Measurements from ENCODE around the gene AGPS.

AGPS gene

DNA sequence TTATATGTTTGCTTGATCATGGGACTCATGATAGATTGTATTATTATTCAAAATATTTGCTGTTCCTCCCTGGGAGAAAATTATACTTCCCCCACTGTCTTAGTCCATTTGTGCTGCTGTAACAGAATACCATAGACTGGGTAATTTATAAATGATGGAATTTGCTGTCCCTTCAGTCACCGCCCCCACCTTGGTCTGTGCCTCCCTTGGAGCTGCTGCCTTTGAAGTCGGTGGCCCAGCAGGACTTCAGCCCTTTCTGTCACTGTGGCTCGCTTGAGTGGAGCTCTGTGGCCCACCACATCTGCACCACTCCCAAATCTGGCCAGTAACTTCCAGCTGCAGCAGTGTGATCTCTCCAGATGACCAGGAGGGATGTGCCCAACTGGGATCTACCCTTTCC is 200.8 kb downstream of the AGPS start:
- Histone ChIP-seq H3K4me3 (ENCODE audit: low read depth in 1 of 2, low read length in 2 of 2) (no peak overlapping the region), H3K4me1 (ENCODE audit: control insufficient read depth in 1 of 2, insufficient read depth in 2 of 2, low read length in 2 of 2) (peaks cover 0 to 8% of the 10 kb centered on the region in 2 donors), H3K36me3 (ENCODE audit: control insufficient read depth in 1 of 2, insufficient read depth in 2 of 2, low read length in 2 of 2) (no peaks in the 10 kb centered on the region), H3K9me3 (ENCODE audit: control insufficient read depth in 1 of 2, low read length in 2 of 2) (no peaks in the 10 kb centered on the region), H3K27me3 (ENCODE audit: low read depth, low read length) (no peaks in the 10 kb centered on the region), H3K27ac (ENCODE audit: low read length) (no peak overlapping the region)
